DOHH2 (cell line): ENCODE results near the gene IGFBP3.

Experiments used
- EZH2phosphoT487 ChIP-seq: fragments of 200-600 bp; sonication (generic); IDR thresholded peaks from 2 replicates; pipeline ENCODE4 v1.6.1; 2017; ENCODE audit warnings: borderline replicate concordance, mild to moderate bottlenecking, antibody characterized with exemption, low read length, moderate library complexity, mixed read lengths
- TF ChIP-seq, protein P1 (sequence below): fragments of 200-600 bp; sonication (generic); IDR thresholded peaks from one replicate; pipeline ENCODE4 v1.5.1; 2014; ENCODE audit warnings: antibody characterized with exemption, mild to moderate bottlenecking, low read depth, low read length; ENCODE audit not compliant: poor library complexity, severe bottlenecking

DNA sequence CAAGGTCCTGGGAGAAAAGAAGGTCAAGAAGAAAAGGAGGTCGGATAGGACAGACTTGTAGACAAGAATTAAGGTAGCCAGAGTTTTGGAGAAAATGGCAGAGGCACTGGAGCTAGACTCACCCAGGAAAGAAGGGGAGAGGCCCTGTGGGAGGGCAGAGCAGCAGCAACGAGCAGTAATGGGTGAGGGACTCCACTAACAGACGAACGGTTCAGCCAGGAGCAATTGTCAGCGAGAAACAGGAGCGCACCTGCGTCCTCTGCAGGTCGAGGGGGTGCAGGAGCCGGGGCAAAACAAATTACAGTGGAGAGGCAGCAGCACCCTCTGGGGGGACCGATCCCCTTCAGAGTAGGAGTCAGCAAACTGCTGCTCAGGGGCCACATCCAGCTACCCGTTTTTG lies 18.5 kb upstream of the IGFBP3 start:
- TF ChIP-seq, protein P1, sequence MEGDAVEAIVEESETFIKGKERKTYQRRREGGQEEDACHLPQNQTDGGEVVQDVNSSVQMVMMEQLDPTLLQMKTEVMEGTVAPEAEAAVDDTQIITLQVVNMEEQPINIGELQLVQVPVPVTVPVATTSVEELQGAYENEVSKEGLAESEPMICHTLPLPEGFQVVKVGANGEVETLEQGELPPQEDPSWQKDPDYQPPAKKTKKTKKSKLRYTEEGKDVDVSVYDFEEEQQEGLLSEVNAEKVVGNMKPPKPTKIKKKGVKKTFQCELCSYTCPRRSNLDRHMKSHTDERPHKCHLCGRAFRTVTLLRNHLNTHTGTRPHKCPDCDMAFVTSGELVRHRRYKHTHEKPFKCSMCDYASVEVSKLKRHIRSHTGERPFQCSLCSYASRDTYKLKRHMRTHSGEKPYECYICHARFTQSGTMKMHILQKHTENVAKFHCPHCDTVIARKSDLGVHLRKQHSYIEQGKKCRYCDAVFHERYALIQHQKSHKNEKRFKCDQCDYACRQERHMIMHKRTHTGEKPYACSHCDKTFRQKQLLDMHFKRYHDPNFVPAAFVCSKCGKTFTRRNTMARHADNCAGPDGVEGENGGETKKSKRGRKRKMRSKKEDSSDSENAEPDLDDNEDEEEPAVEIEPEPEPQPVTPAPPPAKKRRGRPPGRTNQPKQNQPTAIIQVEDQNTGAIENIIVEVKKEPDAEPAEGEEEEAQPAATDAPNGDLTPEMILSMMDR, result no peak
- TF ChIP-seq EZH2phosphoT487, result no peak
